ENCODE results near the gene CYP11A1.
"Not testable (repeated sequence)": the region's sequence is repeated elsewhere in the genome, so short reads cannot be mapped to it uniquely, and the experiment has no call there.

The CYP11A1 gene

DNA sequence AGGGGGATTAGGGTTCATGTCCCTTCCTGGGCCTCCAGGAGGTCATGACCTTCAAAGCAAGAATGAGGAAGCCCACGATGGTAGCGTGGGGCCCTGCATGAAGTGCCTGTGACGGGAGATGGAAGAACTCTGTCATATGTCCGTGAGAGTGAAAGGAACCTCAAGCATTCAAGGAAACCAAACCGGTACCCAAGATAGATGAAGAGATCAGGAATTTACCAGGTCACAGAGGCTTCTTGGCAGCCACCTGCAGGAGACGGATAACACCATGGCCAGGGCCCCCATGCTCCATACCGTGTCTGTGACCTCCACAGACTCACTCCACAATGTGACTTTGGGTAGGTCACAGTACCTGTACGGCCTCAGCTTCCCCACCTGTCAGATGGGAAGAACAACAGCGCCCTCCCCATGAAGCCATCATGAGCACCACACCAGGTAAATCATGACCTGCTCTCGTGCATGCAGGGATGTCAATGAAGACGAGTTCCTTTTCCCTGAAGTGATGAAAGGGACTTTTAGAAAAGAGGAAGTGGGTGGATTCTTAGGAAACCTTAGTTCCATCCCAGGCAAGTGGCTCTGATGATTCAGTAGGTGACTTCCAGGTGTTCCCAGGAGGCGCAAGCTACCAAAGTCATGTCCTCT, 23.3 kb upstream of the CYP11A1 start:
- H3K27ac ChIP-seq, result no peak overlapping the region
- TF ChIP-seq, protein P1, sequence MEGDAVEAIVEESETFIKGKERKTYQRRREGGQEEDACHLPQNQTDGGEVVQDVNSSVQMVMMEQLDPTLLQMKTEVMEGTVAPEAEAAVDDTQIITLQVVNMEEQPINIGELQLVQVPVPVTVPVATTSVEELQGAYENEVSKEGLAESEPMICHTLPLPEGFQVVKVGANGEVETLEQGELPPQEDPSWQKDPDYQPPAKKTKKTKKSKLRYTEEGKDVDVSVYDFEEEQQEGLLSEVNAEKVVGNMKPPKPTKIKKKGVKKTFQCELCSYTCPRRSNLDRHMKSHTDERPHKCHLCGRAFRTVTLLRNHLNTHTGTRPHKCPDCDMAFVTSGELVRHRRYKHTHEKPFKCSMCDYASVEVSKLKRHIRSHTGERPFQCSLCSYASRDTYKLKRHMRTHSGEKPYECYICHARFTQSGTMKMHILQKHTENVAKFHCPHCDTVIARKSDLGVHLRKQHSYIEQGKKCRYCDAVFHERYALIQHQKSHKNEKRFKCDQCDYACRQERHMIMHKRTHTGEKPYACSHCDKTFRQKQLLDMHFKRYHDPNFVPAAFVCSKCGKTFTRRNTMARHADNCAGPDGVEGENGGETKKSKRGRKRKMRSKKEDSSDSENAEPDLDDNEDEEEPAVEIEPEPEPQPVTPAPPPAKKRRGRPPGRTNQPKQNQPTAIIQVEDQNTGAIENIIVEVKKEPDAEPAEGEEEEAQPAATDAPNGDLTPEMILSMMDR (conservative IDR thresholded peaks at IDR 0.05), result no peak

DNA sequence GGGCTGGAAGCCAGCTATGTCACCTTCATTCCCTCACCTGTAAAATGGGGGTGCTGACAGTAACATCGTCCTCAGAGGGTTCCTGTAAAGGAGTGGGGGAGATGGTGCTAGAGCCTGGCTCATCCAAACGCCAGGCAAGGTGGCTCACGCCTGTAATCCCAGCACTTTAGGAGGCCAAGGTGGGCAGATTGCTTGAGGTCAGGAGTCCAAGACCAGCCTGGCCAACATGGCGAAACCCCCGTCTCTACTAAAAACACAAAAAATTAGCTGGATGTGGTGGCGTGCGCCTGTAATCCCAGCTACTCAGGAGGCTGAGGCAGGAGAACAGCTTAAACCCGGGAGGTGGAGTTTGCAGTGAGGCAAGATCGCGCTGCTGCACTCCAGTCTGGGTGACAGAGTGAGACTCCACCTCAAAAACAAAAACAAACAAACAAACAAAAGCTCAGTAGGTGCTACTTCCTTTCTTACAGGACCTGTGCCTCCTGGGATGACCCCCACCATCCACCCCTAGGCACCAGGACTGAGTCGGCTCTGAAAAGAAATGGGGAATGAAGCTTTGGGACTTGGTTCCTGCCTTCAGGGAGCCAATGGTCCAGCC, 22.7 kb upstream of the CYP11A1 start:
- not testable (repeated sequence) for H3K27ac ChIP-seq

DNA sequence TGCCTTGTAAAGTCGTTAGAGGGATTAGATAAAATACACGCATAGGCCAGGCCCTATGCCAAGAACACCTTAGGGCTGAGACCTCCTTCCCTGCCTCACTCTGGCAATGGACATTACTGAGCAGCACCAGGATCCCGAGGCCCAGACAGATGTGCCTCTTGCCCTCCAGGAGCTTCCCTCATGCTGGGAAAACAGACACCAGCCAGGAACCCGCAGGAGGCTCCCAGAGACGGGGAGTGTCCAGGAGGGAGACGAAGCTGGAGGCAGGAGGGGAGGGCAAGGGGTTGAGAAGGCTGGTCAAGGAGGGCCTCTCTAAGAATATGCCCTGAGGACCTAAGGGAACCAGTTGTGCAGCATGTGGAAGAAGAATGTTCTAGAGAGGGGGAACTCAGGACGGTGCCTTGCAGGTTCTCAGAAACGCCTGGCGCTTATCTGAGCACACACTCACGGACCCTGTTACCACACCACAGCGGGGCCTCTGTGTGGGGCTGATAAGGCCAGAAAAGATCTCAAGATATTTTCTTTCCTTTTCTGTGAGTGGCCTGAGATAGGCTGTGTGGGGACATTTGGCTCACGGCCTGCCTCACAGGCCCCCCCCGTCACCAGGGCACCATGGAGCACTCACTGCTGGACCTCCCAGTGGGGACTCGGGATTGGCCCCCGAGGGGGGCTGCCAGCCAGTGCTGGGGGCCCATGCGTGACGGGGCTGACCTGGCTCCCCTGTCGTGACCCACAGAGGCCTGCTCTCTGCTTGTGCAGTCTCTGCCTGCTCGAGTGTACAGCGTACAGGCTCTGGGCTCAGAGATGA, 22.0 kb upstream of the CYP11A1 start:
- H3K27ac ChIP-seq, result no peak overlapping the region
- TF ChIP-seq, protein P1 (conservative IDR thresholded peaks at IDR 0.05), result no peak
- TF ChIP-seq ZFX (IDR thresholded peaks at IDR 0.05), result no peak

DNA sequence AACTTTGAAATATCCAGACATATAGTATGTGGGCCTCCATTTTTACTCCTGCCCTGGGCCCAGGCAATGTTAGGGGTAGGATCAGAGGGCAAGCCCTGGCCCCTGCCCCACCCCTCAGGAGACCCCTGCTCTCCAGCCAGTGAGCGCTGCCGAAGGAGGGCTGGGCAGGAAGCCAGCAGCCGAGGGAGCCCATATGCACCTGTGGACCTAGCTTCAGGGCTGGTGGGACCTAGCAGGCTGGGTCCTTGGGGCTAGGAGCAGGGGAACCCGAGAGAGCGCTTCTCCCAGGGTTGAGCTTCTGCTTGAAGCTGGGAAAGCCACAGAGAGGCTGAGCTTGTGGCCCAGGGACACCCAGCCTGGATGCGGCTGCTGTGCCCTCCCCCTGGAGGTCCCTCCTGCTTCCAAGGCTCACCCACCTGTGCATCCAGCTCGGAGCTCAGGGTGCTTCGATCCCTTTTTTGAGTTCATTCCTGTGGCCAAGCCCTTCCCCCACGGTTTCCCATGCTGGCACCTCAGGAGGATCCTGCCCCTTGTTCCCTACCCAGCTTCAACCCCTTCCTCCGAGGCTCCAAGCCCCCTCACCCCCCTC, 21.0 kb upstream of the CYP11A1 start:
- H3K27ac ChIP-seq, result no peak overlapping the region
- no peak for TF ChIP-seq ZFX (IDR thresholded peaks at IDR 0.05)
- TF ChIP-seq, protein P1 (conservative IDR thresholded peaks at IDR 0.05), result no peak

DNA sequence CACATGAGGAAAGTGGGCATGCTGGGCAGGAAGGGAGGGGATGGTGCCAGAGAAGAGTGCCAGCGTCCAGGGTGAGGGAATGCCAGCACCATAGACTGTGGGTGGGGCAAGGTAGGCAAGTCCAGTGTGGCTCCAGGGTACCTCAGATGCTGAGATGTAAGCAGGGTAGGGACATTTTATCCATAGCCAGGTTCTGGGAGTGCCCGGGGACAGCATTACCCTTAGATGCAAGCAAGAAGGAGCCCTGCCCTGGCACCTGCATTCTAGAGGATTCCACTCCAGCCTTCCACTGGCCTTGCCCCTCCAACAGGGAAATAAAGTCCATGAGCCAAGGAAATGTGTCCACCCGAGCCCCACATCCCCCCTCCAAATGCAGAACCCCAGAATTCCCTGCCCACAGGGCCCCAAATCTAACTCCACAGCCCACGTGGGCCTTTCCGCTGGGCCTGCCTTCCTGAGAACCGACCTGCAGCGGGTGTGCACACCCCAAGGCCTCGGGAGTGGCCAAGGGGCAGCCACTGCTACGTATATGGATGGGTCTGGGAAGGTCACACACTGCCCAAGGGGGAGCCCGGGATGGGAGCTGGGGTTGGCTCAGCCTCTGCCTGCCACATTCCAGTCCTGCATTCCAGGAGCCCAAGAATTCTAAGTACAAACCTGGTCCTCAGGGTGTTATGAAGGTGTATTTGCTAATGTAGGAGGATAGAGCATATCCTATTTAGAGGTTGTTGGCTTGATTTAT, 20.3 kb upstream of the CYP11A1 start:
- no peak overlapping the region for H3K27ac ChIP-seq
- TF ChIP-seq, protein P1 (conservative IDR thresholded peaks at IDR 0.05), result no peak
- no peak for TF ChIP-seq ZFX (IDR thresholded peaks at IDR 0.05)

DNA sequence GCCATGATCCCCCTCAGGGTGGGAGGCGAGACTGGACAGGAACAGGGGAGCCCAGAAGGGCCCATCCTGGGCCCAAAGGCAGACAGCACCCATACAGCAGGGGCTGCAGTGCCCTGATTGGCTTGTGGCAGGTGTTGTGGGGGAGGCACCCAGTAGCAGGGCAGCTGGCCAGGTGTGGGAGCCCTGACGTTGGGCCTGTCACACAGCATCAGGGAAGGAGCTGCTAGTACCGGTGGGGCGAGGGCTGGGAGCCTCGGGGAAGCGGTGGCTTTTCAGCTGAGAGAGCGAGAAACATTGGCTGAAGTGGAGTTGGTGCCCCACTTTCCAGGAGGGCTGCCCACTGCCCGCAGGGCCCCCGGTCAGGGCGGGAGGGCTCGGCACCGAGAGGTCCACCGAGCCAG, 19.7 kb upstream of the CYP11A1 start:
- no peak for TF ChIP-seq ZFX (IDR thresholded peaks at IDR 0.05)
- TF ChIP-seq, protein P1 (conservative IDR thresholded peaks at IDR 0.05), result no peak
- no peak overlapping the region for H3K27ac ChIP-seq

DNA sequence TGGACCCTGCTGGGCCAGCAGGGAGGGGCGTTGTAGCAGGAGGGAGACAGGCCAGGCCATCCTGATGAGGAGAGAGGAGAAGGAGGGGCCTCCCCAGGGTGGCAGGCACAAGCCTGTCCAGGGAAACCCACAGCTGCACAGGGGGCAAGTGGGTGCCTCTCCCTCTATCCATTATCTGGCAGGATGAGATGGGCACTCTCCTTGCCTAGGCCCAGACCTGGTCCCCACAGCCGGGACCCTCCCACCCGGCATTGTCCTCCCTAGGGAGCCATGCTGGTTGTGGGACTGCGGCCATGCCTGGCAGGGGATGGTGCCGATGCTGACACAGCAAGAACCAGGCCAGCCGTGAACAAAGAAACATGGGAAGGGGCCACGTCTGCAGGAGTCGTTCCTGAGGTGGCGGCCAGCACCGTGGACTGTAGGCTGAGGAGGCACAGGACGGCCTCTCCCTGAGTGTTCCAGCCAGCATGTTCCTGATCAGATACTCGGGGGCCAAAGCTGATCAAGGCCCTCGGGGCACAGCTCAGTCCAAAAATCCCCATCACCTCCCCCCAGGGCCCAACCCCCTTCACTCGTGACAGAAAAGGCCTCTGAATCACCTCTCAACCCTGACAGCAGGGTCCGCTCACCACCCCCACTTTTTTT, 19.2 kb upstream of the CYP11A1 start:
- no peak for TF ChIP-seq ZFX (IDR thresholded peaks at IDR 0.05)
- TF ChIP-seq, protein P1 (conservative IDR thresholded peaks at IDR 0.05), result no peak
- no peak overlapping the region for H3K27ac ChIP-seq
